Measurements from ENCODE around the gene EREG. TPM values are rescaled to one million over a fixed set of nuclear protein-coding genes. Genes with fewer than 3 reads are reported as not detected.

Gene EREG
- total RNA-seq, 2 donors from 2014 or later: 0.07 TPM; not detected in 1

- DNase-seq (ENCODE audit: low spot score in 2 of 2) (no peak), ATAC-seq (peak; percentile 52 to 79)
- H3K36me3 Mint-ChIP-seq: no peaks in the 10 kb centered on the region
- no peaks in the 10 kb centered on the region for H3K9me3 Mint-ChIP-seq
- no peak overlapping the region for H3K27ac Mint-ChIP-seq
Observed at GRCh38 chr4:74374561-74375327, 9.8 kb downstream of the EREG start.

- Mint-ChIP-seq H3K9me3 (no peaks in the 10 kb centered on the region), H3K36me3 (no peaks in the 10 kb centered on the region), H3K27ac (no peak overlapping the region)
- DNase-seq (ENCODE audit: low spot score in 2 of 2) (no peak), ATAC-seq (no peak)
Observed at GRCh38 chr4:74375824-74376426, 11.0 kb downstream of the EREG start.

- ATAC-seq (peak in 1 of 2 donors; percentile 53), DNase-seq (ENCODE audit: low spot score in 2 of 2) (no peak)
- Mint-ChIP-seq H3K27ac (no peak overlapping the region), H3K36me3 (no peaks in the 10 kb centered on the region), H3K9me3 (no peaks in the 10 kb centered on the region)
Observed at GRCh38 chr4:74376888-74377483, 12.0 kb downstream of the EREG start.

- Mint-ChIP-seq H3K9me3 (no peaks in the 10 kb centered on the region), H3K36me3 (no peaks in the 10 kb centered on the region), H3K27ac (no peak overlapping the region)
- no peak for ATAC-seq
- no peak for DNase-seq (ENCODE audit: low spot score in 2 of 2)
Observed at GRCh38 chr4:74377714-74378113, 12.8 kb downstream of the EREG start.

GRCh38 chr4:74378573-74378972 is 13.6 kb downstream of the EREG start:
- Mint-ChIP-seq H3K9me3 (no peaks in the 10 kb centered on the region), H3K36me3 (no peaks in the 10 kb centered on the region), H3K27ac (no peak overlapping the region)
- ATAC-seq (no peak), DNase-seq (ENCODE audit: low spot score in 2 of 2) (no peak)

- ATAC-seq: no peak
- no peak for DNase-seq (ENCODE audit: low spot score in 2 of 2)
- H3K27ac Mint-ChIP-seq: no peak overlapping the region
- no peaks in the 10 kb centered on the region for H3K36me3 Mint-ChIP-seq
- no peaks in the 10 kb centered on the region for H3K9me3 Mint-ChIP-seq
Observed at GRCh38 chr4:74379912-74380311, 15.0 kb downstream of the EREG start.

- no peak overlapping the region for H3K27ac Mint-ChIP-seq
Observed at GRCh38 chr4:74385386-74385785, 20.4 kb downstream of the EREG start.

GRCh38 chr4:74386159-74386558 is 21.2 kb downstream of the EREG start:
- ATAC-seq: no peak
- no peaks in the 10 kb centered on the region for H3K36me3 Mint-ChIP-seq

More at GRCh38 chr4:74385386-74385785, 20.4 kb downstream of the EREG start:
- Mint-ChIP-seq H3K9me3 (no peaks in the 10 kb centered on the region), H3K36me3 (no peaks in the 10 kb centered on the region)
- DNase-seq (ENCODE audit: low spot score in 2 of 2) (no peak), ATAC-seq (no peak)

GRCh38 chr4:74387790-74388189 is 22.8 kb downstream of the EREG start:
- ATAC-seq: no peak
- no peak overlapping the region for H3K27ac Mint-ChIP-seq
- DNase-seq (ENCODE audit: low spot score in 2 of 2): no peak
- no peaks in the 10 kb centered on the region for H3K9me3 Mint-ChIP-seq
- H3K36me3 Mint-ChIP-seq: no peaks in the 10 kb centered on the region

More at GRCh38 chr4:74386159-74386558, 21.2 kb downstream of the EREG start:
- no peak overlapping the region for H3K27ac Mint-ChIP-seq
- H3K9me3 Mint-ChIP-seq: no peaks in the 10 kb centered on the region
- no peak for DNase-seq (ENCODE audit: low spot score in 2 of 2)

- DNase-seq (ENCODE audit: low spot score in 2 of 2) (no peak), ATAC-seq (no peak)
- no peaks in the 10 kb centered on the region for H3K36me3 Mint-ChIP-seq
- no peak overlapping the region for H3K27ac Mint-ChIP-seq
- no peaks in the 10 kb centered on the region for H3K9me3 Mint-ChIP-seq
Observed at GRCh38 chr4:74389494-74389893, 24.5 kb downstream of the EREG start.

GRCh38 chr4:74390677-74391076 is 25.7 kb downstream of the EREG start:
- no peak for DNase-seq (ENCODE audit: low spot score in 2 of 2)
- Mint-ChIP-seq H3K27ac (no peak overlapping the region), H3K9me3 (no peaks in the 10 kb centered on the region), H3K36me3 (no peaks in the 10 kb centered on the region)
- ATAC-seq: no peak

GRCh38 chr4:74391346-74391745 is 26.4 kb downstream of the EREG start:
- no peaks in the 10 kb centered on the region for H3K9me3 Mint-ChIP-seq
- ATAC-seq: no peak
- H3K36me3 Mint-ChIP-seq: no peaks in the 10 kb centered on the region
- no peak for DNase-seq (ENCODE audit: low spot score in 2 of 2)
- H3K27ac Mint-ChIP-seq: no peak overlapping the region

- H3K27ac Mint-ChIP-seq: no peak overlapping the region
- ATAC-seq (peak in 1 of 2 donors; percentile 43), DNase-seq (ENCODE audit: low spot score in 2 of 2) (no peak)
- no peaks in the 10 kb centered on the region for H3K36me3 Mint-ChIP-seq
- no peaks in the 10 kb centered on the region for H3K9me3 Mint-ChIP-seq
Observed at GRCh38 chr4:74391890-74392475, 27.0 kb downstream of the EREG start.

- Mint-ChIP-seq H3K9me3 (no peaks in the 10 kb centered on the region), H3K36me3 (peaks cover 0 to 6% of the 10 kb centered on the region in 2 donors), H3K27ac (no peak overlapping the region)
- DNase-seq (ENCODE audit: low spot score in 2 of 2) (no peak), ATAC-seq (no peak)
Observed at GRCh38 chr4:74394476-74395136, 29.7 kb downstream of the EREG start.

GRCh38 chr4:74395633-74396032 is 30.7 kb downstream of the EREG start:
- no peak overlapping the region for H3K27ac Mint-ChIP-seq
- no peaks in the 10 kb centered on the region for H3K9me3 Mint-ChIP-seq
- H3K36me3 Mint-ChIP-seq: peaks cover 0 to 6% of the 10 kb centered on the region in 2 donors
- DNase-seq (ENCODE audit: low spot score in 2 of 2) (no peak), ATAC-seq (no peak)

GRCh38 chr4:74397748-74398426 is 32.9 kb downstream of the EREG start:
- DNase-seq (ENCODE audit: low spot score in 2 of 2): no peak
- H3K9me3 Mint-ChIP-seq: no peaks in the 10 kb centered on the region
- ATAC-seq: peak; percentile 66 to 74
- peak overlapping the region; percentile 92 to 96 for H3K27ac Mint-ChIP-seq
- H3K36me3 Mint-ChIP-seq: peaks cover 0 to 6% of the 10 kb centered on the region in 2 donors
